Lower leg skin (tissue), 3 donors: ENCODE results near the gene GLIS2.

ENCODE experiments used
- POLR2A ChIP-seq, 2 donors: fragments of 450-650 bp; IDR thresholded peaks; one replicate each; pipeline ENCODE4 v1.6.1; 2016 to 2017; ENCODE audit warnings: antibody characterized with exemption in 2 of 2, mild to moderate bottlenecking in 1 of 2, moderate library complexity in 1 of 2
- TF ChIP-seq, protein P1 (sequence below), 3 donors: fragments of 450-650 bp; IDR thresholded peaks; one replicate each; pipeline ENCODE4 v1.5.1; 2016; ENCODE audit warnings: antibody characterized with exemption in 3 of 3, mild to moderate bottlenecking in 3 of 3, moderate library complexity in 2 of 3

DNA sequence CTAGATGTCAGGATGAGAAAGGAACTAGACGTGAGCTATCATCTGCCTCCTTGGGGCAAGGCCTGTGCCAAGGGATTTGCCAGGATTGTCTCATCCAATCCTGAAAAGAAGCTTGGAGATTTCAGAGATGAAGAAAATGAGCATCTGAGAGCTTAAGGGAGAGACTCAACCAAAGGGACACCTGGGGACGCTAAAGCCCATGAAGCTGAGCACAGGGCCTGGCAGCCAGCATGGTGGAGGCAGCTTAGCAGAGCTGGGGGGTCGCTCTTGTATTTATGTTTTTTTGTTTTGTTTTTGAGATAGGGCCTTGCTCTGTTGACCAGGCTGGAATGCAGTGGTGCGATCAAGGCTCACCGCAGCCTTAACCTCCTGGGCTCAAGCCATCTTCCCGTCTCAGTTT is 18.4 kb upstream of the GLIS2 start:
- TF ChIP-seq, protein P1, sequence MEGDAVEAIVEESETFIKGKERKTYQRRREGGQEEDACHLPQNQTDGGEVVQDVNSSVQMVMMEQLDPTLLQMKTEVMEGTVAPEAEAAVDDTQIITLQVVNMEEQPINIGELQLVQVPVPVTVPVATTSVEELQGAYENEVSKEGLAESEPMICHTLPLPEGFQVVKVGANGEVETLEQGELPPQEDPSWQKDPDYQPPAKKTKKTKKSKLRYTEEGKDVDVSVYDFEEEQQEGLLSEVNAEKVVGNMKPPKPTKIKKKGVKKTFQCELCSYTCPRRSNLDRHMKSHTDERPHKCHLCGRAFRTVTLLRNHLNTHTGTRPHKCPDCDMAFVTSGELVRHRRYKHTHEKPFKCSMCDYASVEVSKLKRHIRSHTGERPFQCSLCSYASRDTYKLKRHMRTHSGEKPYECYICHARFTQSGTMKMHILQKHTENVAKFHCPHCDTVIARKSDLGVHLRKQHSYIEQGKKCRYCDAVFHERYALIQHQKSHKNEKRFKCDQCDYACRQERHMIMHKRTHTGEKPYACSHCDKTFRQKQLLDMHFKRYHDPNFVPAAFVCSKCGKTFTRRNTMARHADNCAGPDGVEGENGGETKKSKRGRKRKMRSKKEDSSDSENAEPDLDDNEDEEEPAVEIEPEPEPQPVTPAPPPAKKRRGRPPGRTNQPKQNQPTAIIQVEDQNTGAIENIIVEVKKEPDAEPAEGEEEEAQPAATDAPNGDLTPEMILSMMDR (IDR thresholded peaks at IDR 0.05) = no peak
- TF ChIP-seq POLR2A (IDR thresholded peaks at IDR 0.05) = no peak
